ENCODE measurements around the gene ARHGAP6. TPM values are rescaled to one million over a fixed set of nuclear protein-coding genes. Genes with fewer than 3 reads are reported as not detected.
A peak's percentile ranks its signal among the peaks of the same experiment; 100 is the strongest.
"Not testable (repeated sequence)": the region's sequence is repeated elsewhere in the genome, so short reads cannot be mapped to it uniquely, and the experiment has no call there.

ARHGAP6 gene
- total and polyA plus RNA-seq, 8 donors = 2.2 to 26.4 (median 8.7) TPM

GRCh38 chrX:11366998-11367595 lies 298.6 kb downstream of the ARHGAP6 start:
- TF ChIP-seq POLR2AphosphoS5 (IDR thresholded peaks at IDR 0.05) (no peak), CTCF (IDR thresholded peaks at IDR 0.05) (no peak), EP300 (IDR thresholded peaks at IDR 0.05) (no peak), POLR2A (IDR thresholded peaks at IDR 0.05) (no peak)
- Histone ChIP-seq H3K27ac (peak overlapping the region in 1 of 5 donors; percentile 18), H3K27me3 (no peaks in the 10 kb centered on the region), H3K4me3 (no peak overlapping the region), H3K4me1 (no peaks in the 10 kb centered on the region), H3K9me3 (peaks cover 0 to 4% (median 0%) of the 10 kb centered on the region in 4 donors), H3K36me3 (no peaks in the 10 kb centered on the region)
- DNase-seq = no peak
- WGBS, 5 donors = 41 to 85% (median 70%) methylated on average over 2 of the region's 2 CpGs
- intact Hi-C loops (cut with DNase I; ENCODE audit: low total_unique reads) = no loop called here

DNA sequence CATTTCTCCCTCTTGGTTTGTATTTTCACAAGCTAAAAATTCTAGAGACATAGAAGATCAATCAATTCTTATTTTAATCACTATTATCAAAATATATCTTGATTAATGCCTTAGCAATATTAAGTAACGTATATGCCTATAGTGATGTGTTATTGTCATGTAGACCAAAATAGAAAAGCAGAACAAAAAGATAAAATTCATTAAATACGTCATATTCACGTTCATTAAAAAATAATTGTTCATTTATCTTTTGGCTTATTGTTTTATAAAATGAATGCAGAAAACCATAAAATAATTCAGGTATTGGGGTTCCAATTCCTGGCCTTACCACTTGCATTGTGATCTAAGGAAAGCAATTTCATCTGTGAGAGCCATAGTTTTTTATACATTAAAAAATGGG lies 300.3 kb downstream of the ARHGAP6 start:
- Histone ChIP-seq H3K4me3 (no peak overlapping the region), H3K9me3 (peaks cover 0 to 4% (median 0%) of the 10 kb centered on the region in 4 donors), H3K4me1 (no peaks in the 10 kb centered on the region), H3K27ac (no peak overlapping the region), H3K36me3 (no peaks in the 10 kb centered on the region), H3K27me3 (no peaks in the 10 kb centered on the region)
- 78 to 97% (median 86%) methylated on average over 3 of the region's 3 CpGs for WGBS, 5 donors
- DNase-seq = no peak
- TF ChIP-seq POLR2AphosphoS5 (IDR thresholded peaks at IDR 0.05) = no peak
- intact Hi-C loops (cut with DNase I; ENCODE audit: low total_unique reads) = no loop called here

DNA sequence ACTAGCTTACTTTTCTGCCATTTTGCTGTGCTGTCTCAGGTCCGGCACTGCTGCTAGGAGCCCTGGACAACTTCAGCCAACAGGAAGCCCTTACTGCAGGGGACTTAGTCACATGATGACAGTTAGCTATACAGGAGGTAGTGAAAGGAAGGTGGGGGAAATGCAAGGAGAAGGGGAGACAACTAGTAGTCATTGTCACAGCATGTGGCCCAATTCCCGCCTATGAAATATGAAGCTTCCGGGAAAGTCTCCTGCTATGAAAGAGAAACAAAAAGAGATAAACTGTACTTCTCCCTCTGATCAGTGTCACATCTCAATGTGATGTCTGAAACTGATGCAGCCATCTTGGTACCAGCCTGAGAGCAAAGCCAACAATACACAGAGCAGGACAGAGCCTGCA lies 300.9 kb downstream of the ARHGAP6 start:
- 85 to 98% (median 94%) methylated on average over 2 to 3 of the region's 3 CpGs for WGBS, 5 donors
- no peak overlapping the region for H3K27ac ChIP-seq
- DNase-seq = no peak
- H3K9me3 ChIP-seq = peaks cover 0 to 4% (median 0%) of the 10 kb centered on the region in 4 donors
- no peak for TF ChIP-seq POLR2AphosphoS5 (IDR thresholded peaks at IDR 0.05)
- no peak overlapping the region for H3K4me3 ChIP-seq
- intact Hi-C loops (cut with DNase I; ENCODE audit: low total_unique reads) = no loop called here
- H3K27me3 ChIP-seq = no peaks in the 10 kb centered on the region
- H3K36me3 ChIP-seq = no peaks in the 10 kb centered on the region
- H3K4me1 ChIP-seq = no peaks in the 10 kb centered on the region

DNA sequence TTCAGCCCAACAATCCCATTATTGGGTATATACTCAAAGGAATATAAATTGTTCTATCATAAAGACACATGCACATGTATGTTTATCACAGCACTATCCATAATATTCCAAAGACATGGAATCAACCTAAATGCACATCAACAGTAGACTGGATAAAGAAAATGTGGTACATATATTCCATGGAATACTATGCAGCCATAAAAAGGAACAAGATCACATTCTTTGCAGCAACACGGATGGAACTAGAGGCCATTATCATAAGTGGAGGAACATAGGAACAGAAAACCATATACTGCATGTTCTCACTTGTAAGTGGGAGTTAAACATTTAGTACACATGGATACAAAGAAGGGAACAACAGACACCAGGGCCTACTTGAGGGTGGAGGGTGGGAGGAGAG lies 301.9 kb downstream of the ARHGAP6 start:
- H3K4me3 ChIP-seq; H3K4me1 ChIP-seq; H3K27me3 ChIP-seq; H3K36me3 ChIP-seq; intact Hi-C loops (cut with DNase I; ENCODE audit: low total_unique reads); DNase-seq; H3K9me3 ChIP-seq; H3K27ac ChIP-seq: not testable (repeated sequence)
- 63 to 100% (median 82%) methylated on average over 1 of the region's 1 CpG for WGBS, 5 donors

GRCh38 chrX:11363069-11363594 lies 302.6 kb downstream of the ARHGAP6 start:
- Histone ChIP-seq H3K36me3 (no peaks in the 10 kb centered on the region), H3K4me1 (no peaks in the 10 kb centered on the region), H3K9me3 (peaks cover 0 to 4% (median 0%) of the 10 kb centered on the region in 4 donors), H3K4me3 (no peak overlapping the region), H3K27ac (no peak overlapping the region), H3K27me3 (no peaks in the 10 kb centered on the region)
- intact Hi-C loops (cut with DNase I; ENCODE audit: low total_unique reads) = no loop called here
- TF ChIP-seq CTCF (IDR thresholded peaks at IDR 0.05) (no peak), EP300 (IDR thresholded peaks at IDR 0.05) (no peak), POLR2AphosphoS5 (IDR thresholded peaks at IDR 0.05) (no peak), POLR2A (IDR thresholded peaks at IDR 0.05) (no peak)
- DNase-seq = peak in 1 of 2 donors; percentile 41
- 73 to 82% (median 78%) methylated on average over 4 of the region's 4 CpGs for WGBS, 5 donors

GRCh38 chrX:11361666-11362065 lies 304.1 kb downstream of the ARHGAP6 start:
- 70 to 89% (median 86%) methylated on average over 3 of the region's 3 CpGs for WGBS, 5 donors
- intact Hi-C loops (cut with DNase I; ENCODE audit: low total_unique reads) = not testable (repeated sequence)

GRCh38 chrX:11355944-11356343 lies 309.8 kb downstream of the ARHGAP6 start:
- peak in 1 of 2 donors; percentile 21 for DNase-seq
- peaks cover 0 to 28% (median 9%) of the 10 kb centered on the region in 4 donors for H3K4me1 ChIP-seq
- H3K36me3 ChIP-seq; H3K27me3 ChIP-seq; intact Hi-C loops (cut with DNase I; ENCODE audit: low total_unique reads); H3K9me3 ChIP-seq; H3K4me3 ChIP-seq; H3K27ac ChIP-seq: not testable (repeated sequence)
- 50 to 77% (median 56%) methylated on average over 1 to 2 of the region's 2 CpGs for WGBS, 5 donors

More at GRCh38 chrX:11361666-11362065, 304.1 kb downstream of the ARHGAP6 start:
- H3K4me1 ChIP-seq, DNase-seq, H3K27ac ChIP-seq, H3K9me3 ChIP-seq, H3K4me3 ChIP-seq, H3K36me3 ChIP-seq, H3K27me3 ChIP-seq: not testable (repeated sequence)
